GM18517 (cell line): Measurements from ENCODE around the gene PPP2R5A.

Experiments used
- ATAC-seq: cut with Tn5 transposase; IDR thresholded peaks from one replicate; pipeline ENCODE4 v1.9.1; 2021; ENCODE audit warnings: mild to moderate bottlenecking, moderate library complexity; ENCODE audit not compliant: unreplicated experiment

The PPP2R5A gene

DNA sequence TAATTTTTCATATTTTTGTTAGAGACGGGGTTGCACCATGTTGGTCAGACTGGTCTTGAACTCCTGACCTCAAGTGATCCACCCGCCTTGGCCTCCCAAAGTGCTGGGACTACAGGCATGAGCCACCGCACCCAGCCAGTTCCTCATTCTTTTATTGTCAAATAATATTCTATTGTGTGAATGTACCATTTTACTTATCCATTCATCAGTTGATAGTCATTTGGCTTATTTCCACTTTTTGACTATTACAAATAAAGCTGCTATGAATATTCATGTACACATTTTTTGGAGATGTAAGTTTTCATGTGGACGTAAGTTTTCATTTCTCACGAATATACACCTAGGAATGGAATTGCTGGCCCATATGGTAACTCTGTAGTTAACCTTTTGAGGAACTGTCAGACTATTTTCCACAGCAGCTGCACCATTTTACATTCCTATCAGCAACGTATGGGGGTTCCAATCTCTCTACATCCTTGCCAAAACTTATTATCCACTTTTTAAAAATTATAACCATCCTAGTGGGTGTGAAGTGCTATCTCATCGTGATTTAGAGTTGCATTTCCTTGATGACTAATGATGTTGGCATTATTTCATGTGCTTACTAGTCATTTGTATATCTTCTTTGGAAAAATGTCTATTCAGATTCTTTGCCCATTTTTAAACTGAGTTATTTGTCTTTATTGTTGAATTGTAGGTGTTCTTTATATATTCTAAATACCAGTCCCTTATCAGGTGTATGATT, 116.8 kb downstream of the PPP2R5A start:
- ATAC-seq, result no peak

- ATAC-seq, result no peak
Observed at GRCh38 chr1:212402666-212403321, 117.6 kb downstream of the PPP2R5A start.

DNA sequence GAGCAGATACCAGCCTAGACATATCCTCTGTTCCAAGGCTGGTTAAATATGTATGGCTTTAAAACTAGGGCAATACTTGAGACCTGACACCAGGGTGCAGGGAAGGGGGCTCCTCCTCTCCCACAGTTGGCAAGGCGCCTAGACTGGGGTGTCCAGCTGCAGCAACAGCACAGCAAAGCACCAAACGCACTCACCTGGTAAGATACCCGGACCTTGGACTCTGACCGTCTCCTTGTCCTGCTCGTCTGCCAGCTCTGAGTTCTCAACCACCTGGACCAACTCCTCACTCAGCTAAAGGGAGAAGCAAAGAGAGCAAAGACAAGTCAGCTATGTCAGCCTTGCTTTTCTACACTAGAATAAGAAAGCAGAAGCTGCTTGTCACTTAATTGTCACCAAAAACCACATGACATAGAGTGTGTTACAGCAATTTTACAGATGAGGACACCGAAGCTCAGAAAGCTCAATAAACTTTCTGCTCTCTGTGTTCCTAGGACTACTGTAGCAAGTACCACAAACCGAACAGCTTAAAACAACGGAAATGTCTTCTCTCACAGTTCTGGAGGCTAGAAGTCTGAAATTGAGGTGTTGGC, 125.1 kb downstream of the PPP2R5A start:
- ATAC-seq, result no peak
